GM12865 (cell line): ENCODE results near the gene MPPE1.

ENCODE experiments used
- DNase-seq: peaks from one replicate; pipeline ENCODE4 v3.0.0; 2010; ENCODE audit warnings: low read depth
- H3K4me3 ChIP-seq: 2 replicates; pipeline ENCODE4 v1.5.1; 2011; ENCODE audit warnings: mild to moderate bottlenecking, low read depth, low read length, control low read depth
- CTCF ChIP-seq: IDR thresholded peaks from 2 replicates; pipeline ENCODE4 v1.5.1; 2011; ENCODE audit warnings: low read length, control low read depth, low read depth, inconsistent platforms; ENCODE audit not compliant: insufficient read depth; ENCODE audit errors: missing control alignments

MPPE1 gene

DNA sequence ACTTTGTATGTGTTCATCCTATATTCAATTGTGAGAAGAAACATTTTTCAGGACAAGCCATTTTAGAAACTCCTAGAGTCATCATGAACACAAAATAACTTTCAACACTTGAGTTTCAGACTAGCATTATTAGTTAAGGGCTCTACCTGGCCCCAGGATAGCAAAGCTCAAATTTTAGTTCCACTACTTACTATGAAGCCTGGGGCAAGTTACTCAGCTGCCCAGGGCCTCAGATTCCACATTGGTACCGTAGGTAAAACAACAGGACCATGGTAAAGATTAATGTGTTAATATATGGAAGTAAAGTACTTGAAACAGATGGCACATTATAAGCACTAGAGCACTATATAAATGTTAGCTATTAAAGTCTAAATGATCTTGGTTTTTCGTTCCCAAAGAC lies 19.4 kb downstream of the MPPE1 start:
- TF ChIP-seq CTCF = no peak
- no peak overlapping the region for H3K4me3 ChIP-seq
- no peak for DNase-seq

- no peak for TF ChIP-seq CTCF
- no peak overlapping the region for H3K4me3 ChIP-seq
- no peak for DNase-seq
These were observed 20.6 kb downstream of the MPPE1 start for GRCh38 chr18:11887328-11888128.

DNA sequence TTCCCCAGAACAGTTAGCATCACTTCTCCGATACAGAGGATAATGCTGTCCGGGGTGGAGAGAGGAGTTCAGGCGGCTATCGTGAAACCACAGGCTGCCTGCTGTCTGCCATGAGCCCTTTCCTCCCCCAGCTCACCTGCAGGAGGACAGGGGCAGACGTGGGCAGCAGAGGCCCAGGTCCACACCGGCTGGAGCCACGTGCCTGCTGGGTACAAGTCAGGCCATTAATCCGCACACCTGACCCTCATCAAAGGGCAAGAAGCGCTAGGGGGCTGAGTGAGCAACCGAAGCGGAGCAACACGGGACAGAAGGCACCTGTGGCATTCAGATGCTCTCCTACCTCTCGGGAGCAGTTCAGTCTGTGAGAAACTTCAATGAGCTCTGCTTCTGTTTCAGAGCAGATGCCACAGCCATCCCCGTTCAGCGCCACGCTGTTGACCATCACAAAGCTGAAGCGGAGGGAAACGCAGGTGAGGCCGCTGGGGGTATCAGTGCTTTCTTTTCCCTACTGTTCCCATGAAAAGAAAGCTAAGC lies 21.5 kb downstream of the MPPE1 start:
- H3K4me3 ChIP-seq = no peak overlapping the region
- no peak for TF ChIP-seq CTCF
- no peak for DNase-seq

- H3K4me3 ChIP-seq = no peak overlapping the region
- no peak for DNase-seq
- no peak for TF ChIP-seq CTCF
These were observed 22.7 kb downstream of the MPPE1 start for GRCh38 chr18:11885278-11885947.

- DNase-seq = no peak
- TF ChIP-seq CTCF = no peak
- H3K4me3 ChIP-seq = no peak overlapping the region
These were observed 23.6 kb downstream of the MPPE1 start for GRCh38 chr18:11884396-11885030.

DNA sequence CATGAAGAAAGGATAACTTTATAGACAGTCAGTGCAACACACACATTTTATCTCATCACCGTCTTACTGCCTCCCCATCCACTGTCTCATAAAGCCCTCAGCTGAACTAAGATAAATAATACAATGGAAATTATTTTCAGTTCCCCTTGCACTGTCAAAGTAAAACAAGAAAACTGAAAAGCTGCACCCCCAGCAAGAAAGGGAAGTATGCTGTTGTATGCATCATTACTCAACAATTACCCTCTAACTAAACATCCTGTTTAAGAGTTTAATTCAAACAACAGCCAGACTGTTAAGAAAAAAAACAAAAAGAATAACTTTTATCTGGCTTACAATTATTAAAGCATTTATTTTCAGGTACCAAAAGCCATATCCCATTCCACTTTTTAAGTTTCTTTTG lies 25.0 kb downstream of the MPPE1 start:
- no peak for TF ChIP-seq CTCF
- peak; percentile 40 for DNase-seq
- no peak overlapping the region for H3K4me3 ChIP-seq
